Mesendoderm (in vitro differentiated cells): ENCODE measurements around the gene ANKS1A.
A peak's percentile ranks its signal among the peaks of the same experiment; 100 is the strongest.

Experiments
- DNase-seq: peaks from one replicate; pipeline ENCODE4 v3.0.0; 2013
- H2AK5ac ChIP-seq: 2 replicates; pipeline ENCODE4 v1.6.1; 2013; ENCODE audit warnings: low read length, inconsistent platforms
- H2BK120ac ChIP-seq: 2 replicates; pipeline ENCODE4 v1.6.1; 2013; ENCODE audit warnings: low read depth, mild to moderate bottlenecking, low read length, moderate library complexity, mixed read lengths
- H2BK15ac ChIP-seq: replicated peaks from 2 replicates; pipeline ENCODE4 v1.6.1; 2013; ENCODE audit warnings: low read depth, mild to moderate bottlenecking, moderate library complexity
- H2BK5ac ChIP-seq: 2 replicates; pipeline ENCODE4 v1.6.1; 2013; ENCODE audit warnings: low read length, inconsistent platforms
- H3K18ac ChIP-seq: 2 replicates; pipeline ENCODE4 v1.6.1; 2013; ENCODE audit warnings: mild to moderate bottlenecking, low read length, mixed read lengths
- H3K23ac ChIP-seq: one replicate; pipeline ENCODE4 v1.6.1; 2013; ENCODE audit warnings: low read length
- H3K27ac ChIP-seq: 2 replicates; pipeline ENCODE4 v1.5.1; 2013; ENCODE audit warnings: low read depth, mild to moderate bottlenecking, inconsistent platforms, low read length, moderate library complexity
- H3K27me3 ChIP-seq: 2 replicates; pipeline ENCODE4 v1.6.1; 2013; ENCODE audit warnings: low read length, control low read depth, mild to moderate bottlenecking, inconsistent platforms; ENCODE audit not compliant: insufficient read depth, poor library complexity
- H3K36me3 ChIP-seq: 2 replicates; pipeline ENCODE4 v1.6.1; 2013; ENCODE audit warnings: low read length, inconsistent platforms; ENCODE audit not compliant: control insufficient read depth, insufficient read depth
- H3K4ac ChIP-seq: one replicate; pipeline ENCODE4 v1.6.1; 2013; ENCODE audit warnings: low read depth, mild to moderate bottlenecking, low read length, moderate library complexity
- H3K4me1 ChIP-seq: 2 replicates; pipeline ENCODE4 v1.6.1; 2013; ENCODE audit warnings: low read depth, low read length, inconsistent platforms; ENCODE audit not compliant: control insufficient read depth
- H3K4me2 ChIP-seq: 2 replicates; pipeline ENCODE4 v1.6.1; 2013; ENCODE audit warnings: low read length
- H3K4me3 ChIP-seq: 2 replicates; pipeline ENCODE4 v1.5.1; 2013; ENCODE audit warnings: mild to moderate bottlenecking, low read length
- H3K56ac ChIP-seq: one replicate; pipeline ENCODE4 v1.6.1; 2013; ENCODE audit warnings: low read length
- H3K79me1 ChIP-seq: 2 replicates; pipeline ENCODE4 v1.6.1; 2013; ENCODE audit warnings: low read length, inconsistent platforms
- H3K79me2 ChIP-seq: 2 replicates; pipeline ENCODE4 v1.6.1; 2013; ENCODE audit warnings: mild to moderate bottlenecking, low read length; ENCODE audit not compliant: control insufficient read depth, insufficient read depth
- H3K9ac ChIP-seq: 2 replicates; pipeline ENCODE4 v1.6.1; 2013; ENCODE audit warnings: low read length, inconsistent platforms
- H4K5ac ChIP-seq: one replicate; pipeline ENCODE4 v1.6.1; 2013; ENCODE audit warnings: low read length
- H4K8ac ChIP-seq: one replicate; pipeline ENCODE4 v1.6.1; 2013; ENCODE audit warnings: low read depth, mild to moderate bottlenecking, control low read depth, low read length, moderate library complexity
- WGBS: extraction: QIAGEN DNeasy Blood & Tissue Kit; methylation state at CpG from one replicate; pipeline ENCODE4 v1.1.7; 2013; ENCODE audit warnings: low lambda C conversion rate, missing lambda C conversion rate; ENCODE audit not compliant: insufficient coverage; ENCODE audit errors: extremely low coverage; 5-methylcytosine and 5-hydroxymethylcytosine counted together

ANKS1A gene

GRCh38 chr6:34941421-34941820 lies 52.4 kb downstream of the ANKS1A start:
- Histone ChIP-seq H3K4me3 (no peak overlapping the region), H3K79me2 (peaks cover 2% of the 10 kb centered on the region), H2AK5ac (no peak overlapping the region), H3K18ac (no peak overlapping the region), H2BK5ac (no peak overlapping the region), H3K4me1 (no peaks in the 10 kb centered on the region), H3K4me2 (no peak overlapping the region), H3K23ac (no peak overlapping the region), H4K5ac (no peak overlapping the region), H3K27me3 (no peaks in the 10 kb centered on the region), H2BK120ac (no peak overlapping the region), H3K56ac (no peak overlapping the region), H3K79me1 (peaks cover 7% of the 10 kb centered on the region), H3K27ac (no peak overlapping the region), H3K36me3 (no peaks in the 10 kb centered on the region), H3K4ac (no peak overlapping the region), H3K9ac (no peak overlapping the region), H4K8ac (no peak overlapping the region), H2BK15ac (no peak overlapping the region)
- no peak for DNase-seq
- no CpG with 5 or more reads among the region's 4 CpGs for WGBS

- H3K79me1 ChIP-seq, result peaks cover 7% of the 10 kb centered on the region
- peaks cover 2% of the 10 kb centered on the region for H3K79me2 ChIP-seq
- no peak overlapping the region for H4K5ac ChIP-seq
- H3K23ac ChIP-seq, result no peak overlapping the region
- no CpG with 5 or more reads among the region's 1 CpG for WGBS
- no peaks in the 10 kb centered on the region for H3K36me3 ChIP-seq
- no peak overlapping the region for H2AK5ac ChIP-seq
- no peak overlapping the region for H3K4me2 ChIP-seq
- H3K56ac ChIP-seq, result no peak overlapping the region
- H3K4ac ChIP-seq, result no peak overlapping the region
- H2BK15ac ChIP-seq, result no peak overlapping the region
- no peak overlapping the region for H4K8ac ChIP-seq
- DNase-seq, result no peak
- H3K4me3 ChIP-seq, result no peak overlapping the region
- H3K9ac ChIP-seq, result no peak overlapping the region
- H3K18ac ChIP-seq, result no peak overlapping the region
- no peak overlapping the region for H2BK120ac ChIP-seq
- H2BK5ac ChIP-seq, result no peak overlapping the region
- no peaks in the 10 kb centered on the region for H3K27me3 ChIP-seq
- H3K27ac ChIP-seq, result no peak overlapping the region
- peaks cover 1% of the 10 kb centered on the region for H3K4me1 ChIP-seq
Measured at GRCh38 chr6:34945317-34945716, 56.3 kb downstream of the ANKS1A start.

GRCh38 chr6:34947561-34947960 lies 58.5 kb downstream of the ANKS1A start:
- WGBS, result no CpG with 5 or more reads among the region's 1 CpG
- H3K27ac ChIP-seq, result no peak overlapping the region
- H3K79me2 ChIP-seq, result peaks cover 2% of the 10 kb centered on the region
- H2BK5ac ChIP-seq, result no peak overlapping the region
- no peak overlapping the region for H2BK15ac ChIP-seq
- no peak overlapping the region for H3K9ac ChIP-seq
- no peak overlapping the region for H3K4ac ChIP-seq
- no peak overlapping the region for H3K56ac ChIP-seq
- H2AK5ac ChIP-seq, result no peak overlapping the region
- H3K4me3 ChIP-seq, result no peak overlapping the region
- no peak overlapping the region for H3K18ac ChIP-seq
- peaks cover 5% of the 10 kb centered on the region for H3K4me1 ChIP-seq
- H4K8ac ChIP-seq, result no peak overlapping the region
- no peak overlapping the region for H4K5ac ChIP-seq
- no peak overlapping the region for H3K4me2 ChIP-seq
- H3K36me3 ChIP-seq, result no peaks in the 10 kb centered on the region
- H3K27me3 ChIP-seq, result no peaks in the 10 kb centered on the region
- H3K79me1 ChIP-seq, result peaks cover 7% of the 10 kb centered on the region
- DNase-seq, result no peak
- no peak overlapping the region for H2BK120ac ChIP-seq
- H3K23ac ChIP-seq, result no peak overlapping the region

- H3K79me2 ChIP-seq, result no peaks in the 10 kb centered on the region
- H2BK120ac ChIP-seq, result no peak overlapping the region
- H4K5ac ChIP-seq, result no peak overlapping the region
- no peak overlapping the region for H3K4me2 ChIP-seq
- WGBS, result no CpG with 5 or more reads among the region's 3 CpGs
- no peaks in the 10 kb centered on the region for H3K27me3 ChIP-seq
- H3K56ac ChIP-seq, result no peak overlapping the region
- H2BK5ac ChIP-seq, result no peak overlapping the region
- H3K4me3 ChIP-seq, result no peak overlapping the region
- no peak overlapping the region for H2AK5ac ChIP-seq
- no peak overlapping the region for H3K4ac ChIP-seq
- H4K8ac ChIP-seq, result no peak overlapping the region
- peaks cover 12% of the 10 kb centered on the region for H3K79me1 ChIP-seq
- H3K27ac ChIP-seq, result no peak overlapping the region
- no peaks in the 10 kb centered on the region for H3K36me3 ChIP-seq
- H3K18ac ChIP-seq, result no peak overlapping the region
- no peak overlapping the region for H3K23ac ChIP-seq
- DNase-seq, result no peak
- peaks cover 7% of the 10 kb centered on the region for H3K4me1 ChIP-seq
- no peak overlapping the region for H2BK15ac ChIP-seq
- H3K9ac ChIP-seq, result no peak overlapping the region
Measured at GRCh38 chr6:34949636-34950035, 60.6 kb downstream of the ANKS1A start.

GRCh38 chr6:34950849-34951248 lies 61.8 kb downstream of the ANKS1A start:
- Histone ChIP-seq H3K79me2 (no peaks in the 10 kb centered on the region), H3K23ac (no peak overlapping the region), H3K27me3 (no peaks in the 10 kb centered on the region), H3K4ac (no peak overlapping the region), H3K4me2 (no peak overlapping the region), H3K36me3 (no peaks in the 10 kb centered on the region), H2BK120ac (no peak overlapping the region), H4K8ac (no peak overlapping the region), H3K27ac (no peak overlapping the region), H3K79me1 (peaks cover 12% of the 10 kb centered on the region), H3K56ac (no peak overlapping the region), H2BK5ac (no peak overlapping the region), H3K4me3 (no peak overlapping the region), H2BK15ac (no peak overlapping the region), H3K9ac (no peak overlapping the region), H2AK5ac (no peak overlapping the region), H3K4me1 (peaks cover 7% of the 10 kb centered on the region), H4K5ac (no peak overlapping the region), H3K18ac (no peak overlapping the region)
- no peak for DNase-seq
- no CpG with 5 or more reads among the region's 5 CpGs for WGBS

- Histone ChIP-seq H3K56ac (no peak overlapping the region), H2BK15ac (no peak overlapping the region), H4K5ac (no peak overlapping the region), H3K4me1 (peaks cover 7% of the 10 kb centered on the region), H3K79me1 (peaks cover 14% of the 10 kb centered on the region), H3K4me2 (no peak overlapping the region), H2AK5ac (no peak overlapping the region), H2BK5ac (no peak overlapping the region), H2BK120ac (no peak overlapping the region), H3K27ac (peak overlapping the region; percentile 50), H3K4me3 (no peak overlapping the region), H3K36me3 (no peaks in the 10 kb centered on the region), H3K4ac (no peak overlapping the region), H4K8ac (no peak overlapping the region), H3K79me2 (no peaks in the 10 kb centered on the region), H3K9ac (no peak overlapping the region), H3K27me3 (no peaks in the 10 kb centered on the region), H3K23ac (no peak overlapping the region), H3K18ac (no peak overlapping the region)
- WGBS, result no CpG with 5 or more reads among the region's 4 CpGs
- peak; percentile 70 for DNase-seq
Measured at GRCh38 chr6:34951731-34952130, 62.7 kb downstream of the ANKS1A start.
